K562 (cell line): Measurements from ENCODE around the gene FLG. TPM values are rescaled to one million over a fixed set of nuclear protein-coding genes. Genes with fewer than 3 reads are reported as not detected.
"Not testable (repeated sequence)": the region's sequence is repeated elsewhere in the genome, so short reads cannot be mapped to it uniquely, and the experiment has no call there.

Experiments
- ATAC-seq: fragments of 200-7000 bp; cut with Tn5 transposase; 3 replicates; pipeline ENCODE4 v1.9.1; 2020; ENCODE audit warnings: moderate library complexity
- BruUV-seq: library from RNA; stranded (reverse); fragments of 400-500 nt; replicated peaks from 2 replicates; lab custom pipeline; 2021; lab: Mats Ljungman, UMichigan
- CTCF ChIA-PET: fragments of 300-600 bp; formaldehyde crosslinking; extraction: SDS; loops from one replicate; lab custom pipeline; 2021; ENCODE audit warnings: low intra/inter-chr PET ratio; lab: Yijun Ruan, JAX
- POLR2A ChIA-PET: fragments of 300-600, 350-650 bp; sonication (Branson Sonifier 250); formaldehyde crosslinking; extraction: SDS; loops from one replicate; lab custom pipeline; 2021; ENCODE audit warnings: antibody characterized with exemption, inconsistent platforms; lab: Yijun Ruan, JAX
- DNase-seq, 4 experiments: peaks; one replicate each; pipeline versions ENCODE4 v3.0.0 to v3.0.0-alpha.2; 2011 to 2018; ENCODE audit warnings: low spot score in 3 of 4, mixed read lengths in 3 of 4; ENCODE audit errors: extremely low read depth in 1 of 4
- FAIRE-seq: peaks from 2 replicates; lab custom pipeline; 2011; peaks lifted over from hg19 to GRCh38; lab: Jason Lieb, UNC
- H2AFZ ChIP-seq: 2 replicates; pipeline ENCODE4 v1.6.0; 2011; ENCODE audit warnings: low read depth, low read length, control low read depth, inconsistent platforms
- H3K27ac ChIP-seq: fragments of 200-600 bp; 3 replicates; pipeline ENCODE4 v1.8.0; 2011; ENCODE audit warnings: low read depth, mild to moderate bottlenecking, control low read depth, inconsistent platforms, low read length, moderate library complexity, mixed read lengths; ENCODE audit errors: extremely low read depth
- H3K27me3 ChIP-seq, 2 experiments: fragments of 300-600 bp in 1 of 2; 2 replicates in 1 of 2; 3 replicates in 1 of 2; pipeline versions ENCODE4 v1.6.0 to v1.8.0; 2011; ENCODE audit warnings: inconsistent platforms in 2 of 2, low read length in 2 of 2, mild to moderate bottlenecking in 1 of 2, mixed read lengths in 1 of 2, moderate library complexity in 1 of 2; ENCODE audit not compliant: control insufficient read depth in 2 of 2, insufficient read depth in 2 of 2
- H3K36me3 ChIP-seq: fragments of 300-600 bp; 3 replicates; pipeline ENCODE4 v1.8.0; 2011; ENCODE audit warnings: mild to moderate bottlenecking, low read length, inconsistent platforms; ENCODE audit not compliant: control insufficient read depth, insufficient read depth
- H3K4me1 ChIP-seq, 2 experiments: fragments of 200-600 bp in 1 of 2; replicated peaks in 1 of 2; 2 replicates in 1 of 2; 3 replicates in 1 of 2; pipeline versions ENCODE4 v1.5.1 to v1.8.0; 2011; ENCODE audit warnings: inconsistent platforms in 2 of 2, low read length in 2 of 2, mild to moderate bottlenecking in 1 of 2, mixed read lengths in 1 of 2, moderate library complexity in 1 of 2; ENCODE audit not compliant: control insufficient read depth in 2 of 2, insufficient read depth in 2 of 2
- H3K4me2 ChIP-seq: 2 replicates; pipeline ENCODE4 v1.6.1; 2011; ENCODE audit warnings: low read length, control low read depth, inconsistent platforms, mixed read lengths; ENCODE audit not compliant: insufficient read depth
- H3K4me3 ChIP-seq: fragments of 200-600 bp; sonication (generic), shearing (Covaris generic); 2 replicates; pipeline ENCODE4 v1.5.1; 2016; ENCODE audit warnings: control low read depth, inconsistent platforms
- H3K79me2 ChIP-seq: fragments of 200-600 bp; 3 replicates; pipeline ENCODE4 v1.8.0; 2011; ENCODE audit warnings: low read length, inconsistent platforms; ENCODE audit not compliant: control insufficient read depth, insufficient read depth
- H3K9ac ChIP-seq, 2 experiments: 2 replicates each; pipeline versions ENCODE4 v1.6.0 to v1.6.1; 2011; ENCODE audit warnings: low read depth in 2 of 2, low read length in 2 of 2, control low read depth in 1 of 2, inconsistent platforms in 1 of 2, mild to moderate bottlenecking in 1 of 2, mixed read lengths in 1 of 2; ENCODE audit not compliant: insufficient read depth in 1 of 2
- H3K9me1 ChIP-seq: one replicate; pipeline ENCODE4 v1.6.0; 2011; ENCODE audit warnings: inconsistent platforms, mild to moderate bottlenecking, low read length, moderate library complexity; ENCODE audit not compliant: control insufficient read depth, insufficient read depth
- H3K9me3 ChIP-seq: replicated peaks from 2 replicates; pipeline ENCODE4 v1.5.1; 2011; ENCODE audit warnings: low read depth, low read length, inconsistent platforms; ENCODE audit not compliant: control insufficient read depth, insufficient read depth
- H4K20me1 ChIP-seq: replicated peaks from 2 replicates; pipeline ENCODE4 v1.6.1; 2011; ENCODE audit warnings: low read length, inconsistent platforms, mixed read lengths; ENCODE audit not compliant: control insufficient read depth, insufficient read depth
- ASH1L ChIP-seq: fragments of 450-650 bp; IDR thresholded peaks from 2 replicates; pipeline ENCODE4 v1.6.1; 2018; ENCODE audit warnings: borderline replicate concordance, mild to moderate bottlenecking, low read depth; ENCODE audit not compliant: partially characterized antibody
- BHLHE40 ChIP-seq: IDR thresholded peaks from 2 replicates; pipeline ENCODE4 v1.6.1; 2011; ENCODE audit warnings: low read length, improper control_type of control experiment
- EWSR1 ChIP-seq: fragments of 450-650 bp; IDR thresholded peaks from 2 replicates; pipeline ENCODE4 v1.6.1; 2018; ENCODE audit warnings: borderline replicate concordance, mild to moderate bottlenecking, low read depth, moderate library complexity; ENCODE audit not compliant: partially characterized antibody
- HIVEP1 ChIP-seq: fragments of 250-450 bp; sonication (Bioruptor Pico); IDR thresholded peaks from 2 replicates; pipeline ENCODE4 v1.4.0; 2020; ENCODE audit warnings: mild to moderate bottlenecking
- MBD1 ChIP-seq: fragments of 250-450 bp; sonication (Bioruptor Pico); IDR thresholded peaks from 2 replicates; pipeline ENCODE4 v1.8.0; 2022; ENCODE audit warnings: inconsistent platforms
- TCF7L2 ChIP-seq: fragments of 150-350 bp; IDR thresholded peaks from 2 replicates; pipeline ENCODE4 v1.6.1; 2016; ENCODE audit warnings: low read depth, mild to moderate bottlenecking, low read length, moderate library complexity
- WGBS: fragments of 100-300 bp; shearing (Covaris generic); methylation state at CpG from one replicate; pipeline ENCODE4 v1.1.6; 2016; ENCODE audit warnings: low coverage, mixed read lengths; ENCODE audit not compliant: insufficient coverage; ENCODE audit errors: missing lambda C conversion rate; 5-methylcytosine and 5-hydroxymethylcytosine counted together
- in situ Hi-C: fragments of 300-500 bp; cut with MboI; formaldehyde crosslinking; loops from 4 replicates; pipeline ENCODE4 v1.15.0; 2018; ENCODE audit warnings: inconsistent platforms, mixed read lengths
- intact Hi-C: fragments of 100-400 bp; cut with micrococcal nuclease; formaldehyde crosslinking; loops from 2 replicates; pipeline ENCODE4 v1.14.2; 2022
- polyA plus RNA-seq, 8 experiments: library from polyadenylated mRNA; depleted of rRNA in 4 of 8; stranded (reverse) in 5 of 8; unstranded in 3 of 8; fragments of >200 nt; fragmentation: Nextera tagmentation in 2 of 8; fragmentation: Illumina TruSeq in 1 of 8; extraction: Ambion mirVana in 2 of 8; extraction: Trizol in 1 of 8; gene quantifications; 2 replicates each; pipeline versions ENCODE4 v1.2.1 to v1.2.3, GENCODE V29; 2011 to 2014; ENCODE audit warnings: inconsistent platforms in 1 of 8, missing spikeins in 1 of 8
- total RNA-seq, 7 experiments: library from RNA; depleted of rRNA in 6 of 7; stranded (reverse); fragments of >200 nt in 6 of 7; fragmentation: Illumina TruSeq in 2 of 7; extraction: Trizol in 2 of 7; gene quantifications; 2 replicates each; pipeline versions ENCODE4 v1.2.1 to v1.2.3, GENCODE V29; 2011 to 2021; ENCODE audit warnings: low replicate concordance in 1 of 7

FLG gene
- total and polyA plus RNA-seq, 9 of the 15 experiments (the other 6 are each of a cell fraction or from before 2014, with no cell fraction given), result not detected

- POLR2A ChIA-PET, ATAC-seq, intact Hi-C loops, H3K9ac ChIP-seq, in situ Hi-C loops, H3K36me3 ChIP-seq, H3K4me2 ChIP-seq, CTCF ChIA-PET, H3K9me3 ChIP-seq, H3K4me3 ChIP-seq, H3K79me2 ChIP-seq, H2AFZ ChIP-seq, H3K27ac ChIP-seq, H3K4me1 ChIP-seq, FAIRE-seq, DNase-seq, BruUV-seq, H3K9me1 ChIP-seq, H4K20me1 ChIP-seq: not testable (repeated sequence)
- whole genome bisulfite sequencing, result 0% methylated on average over 10 of the region's 13 CpGs
- H3K27me3 ChIP-seq, result peaks cover 0 to 38% of the 10 kb centered on the region in 2 experiments; a peak in 2 of 5 replicates
Measured at GRCh38 chr1:152312169-152312568, 12.9 kb downstream of the FLG start.

- no peak for TF ChIP-seq MBD1
- no peak for TF ChIP-seq ASH1L
- no peak for TF ChIP-seq EWSR1
- no peak for TF ChIP-seq HIVEP1
- TF ChIP-seq BHLHE40, result no peak
- no peak for TF ChIP-seq TCF7L2
- Histone ChIP-seq H3K9me3 (no peaks in the 10 kb centered on the region), H3K36me3 (no peaks in the 10 kb centered on the region), H3K79me2 (no peaks in the 10 kb centered on the region), H3K27me3 (peaks cover 0 to 38% of the 10 kb centered on the region in 2 experiments; a peak in 2 of 5 replicates), H3K9me1 (no peaks in the 10 kb centered on the region), H3K4me2 (no peak overlapping the region), H4K20me1 (no peaks in the 10 kb centered on the region), H3K4me1 (no peaks in the 10 kb centered on the region), H2AFZ (no peak overlapping the region), H3K4me3 (no peak overlapping the region), H3K27ac (no peak overlapping the region), H3K9ac (no peak overlapping the region)
- POLR2A ChIA-PET, result interaction anchor here (0.8 kb wide), 1 partner anchor 1120 kb away, joined by 3 read pairs; no protein-coding TSS in a partner anchor
- under 1% methylated on average over 9 of the region's 9 CpGs for WGBS
- intact Hi-C loops (no loop called here), in situ Hi-C loops (no loop called here)
- FAIRE-seq (no peak), ATAC-seq (no peak), DNase-seq (no peak)
- no TSS peak for BruUV-seq
- CTCF ChIA-PET, result no interaction called here
Measured at GRCh38 chr1:152309955-152310354, 15.1 kb downstream of the FLG start.

- POLR2A ChIA-PET, result interaction anchor here (0.8 kb wide), 1 partner anchor 1120 kb away, joined by 3 read pairs; no protein-coding TSS in a partner anchor
- not testable (repeated sequence) for BruUV-seq
Measured at GRCh38 chr1:152309320-152309901, 15.6 kb downstream of the FLG start.

More at GRCh38 chr1:152309320-152309901, 15.6 kb downstream of the FLG start:
- FAIRE-seq, intact Hi-C loops, H3K9me1 ChIP-seq, DNase-seq, H3K4me3 ChIP-seq, ATAC-seq, H3K4me2 ChIP-seq, H3K79me2 ChIP-seq, CTCF ChIA-PET, H3K4me1 ChIP-seq, H3K9me3 ChIP-seq, H3K36me3 ChIP-seq, H4K20me1 ChIP-seq, H2AFZ ChIP-seq, H3K9ac ChIP-seq, in situ Hi-C loops, H3K27ac ChIP-seq: not testable (repeated sequence)
- peaks cover 0 to 38% of the 10 kb centered on the region in 2 experiments; a peak in 2 of 5 replicates for H3K27me3 ChIP-seq
- WGBS, result 2% methylated on average over 17 of the region's 17 CpGs
